ENCODE data around the gene FYN. TPM values are rescaled to one million over a fixed set of nuclear protein-coding genes. Genes with fewer than 3 reads are reported as not detected.

Gene FYN
- total RNA-seq, 1 experiment from 2014 or later = 13.9 TPM

- DNase-seq (ENCODE audit: low spot score) = no peak
Measured at GRCh38 chr6:111884068-111884467, 10.8 kb upstream of the FYN start.

GRCh38 chr6:111880181-111880888 lies 7.1 kb upstream of the FYN start:
- DNase-seq (ENCODE audit: low spot score) = no peak

GRCh38 chr6:111875741-111876140 lies 2.5 kb upstream of the FYN start:
- DNase-seq (ENCODE audit: low spot score) = no peak

GRCh38 chr6:111874025-111874415 lies 768 bp upstream of the FYN start:
- no peak for DNase-seq (ENCODE audit: low spot score)

GRCh38 chr6:111872401-111873177 lies 663 bp downstream of the FYN start:
- DNase-seq (ENCODE audit: low spot score) = no peak

GRCh38 chr6:111871725-111872400 lies 1.4 kb downstream of the FYN start:
- peak; percentile 38 for DNase-seq (ENCODE audit: low spot score)

GRCh38 chr6:111871207-111871606 lies 2.0 kb downstream of the FYN start:
- DNase-seq (ENCODE audit: low spot score) = peak; percentile 26

- peak; percentile 51 for DNase-seq (ENCODE audit: low spot score)
Measured at GRCh38 chr6:111870742-111871064, 2.5 kb downstream of the FYN start.

GRCh38 chr6:111870051-111870741 lies 3.1 kb downstream of the FYN start:
- DNase-seq (ENCODE audit: low spot score) = peak; percentile 15

GRCh38 chr6:111866857-111867256 lies 6.4 kb downstream of the FYN start:
- no peak for DNase-seq (ENCODE audit: low spot score)

GRCh38 chr6:111865909-111866546 lies 7.2 kb downstream of the FYN start:
- DNase-seq (ENCODE audit: low spot score) = no peak

GRCh38 chr6:111865049-111865585 lies 8.1 kb downstream of the FYN start:
- no peak for DNase-seq (ENCODE audit: low spot score)

- no peak for DNase-seq (ENCODE audit: low spot score)
Measured at GRCh38 chr6:111864138-111865048, 8.9 kb downstream of the FYN start.

- DNase-seq (ENCODE audit: low spot score) = no peak
Measured at GRCh38 chr6:111862741-111863140, 10.5 kb downstream of the FYN start.

- no peak for DNase-seq (ENCODE audit: low spot score)
Measured at GRCh38 chr6:111862314-111862713, 10.9 kb downstream of the FYN start.

- no peak for DNase-seq (ENCODE audit: low spot score)
Measured at GRCh38 chr6:111861431-111861885, 11.8 kb downstream of the FYN start.

GRCh38 chr6:111858347-111858746 lies 14.9 kb downstream of the FYN start:
- DNase-seq (ENCODE audit: low spot score) = no peak

- no peak for DNase-seq (ENCODE audit: low spot score)
Measured at GRCh38 chr6:111857674-111858337, 15.4 kb downstream of the FYN start.

- no peak for DNase-seq (ENCODE audit: low spot score)
Measured at GRCh38 chr6:111855753-111856152, 17.5 kb downstream of the FYN start.

- no peak for DNase-seq (ENCODE audit: low spot score)
Measured at GRCh38 chr6:111854683-111855082, 18.6 kb downstream of the FYN start.
